ENCODE data around the gene SRPX. TPM values are rescaled to one million over a fixed set of nuclear protein-coding genes. Genes with fewer than 3 reads are reported as not detected.

SRPX gene
- total and polyA plus RNA-seq, 2 of the 13 experiments (the other 11 are each of a cell fraction or from before 2014, with no cell fraction given) = 0.30 TPM; not detected in 1

- Histone ChIP-seq H4K20me1 (ENCODE audit: insufficient read depth, low read length) (no peaks in the 10 kb centered on the region), H3K4me1 (ENCODE audit: insufficient read depth, low read length) (no peaks in the 10 kb centered on the region), H3K9ac (ENCODE audit: insufficient read depth, low read depth, low read length) (no peak overlapping the region), H3K9me3 (ENCODE audit: low read length) (no peaks in the 10 kb centered on the region), H3K79me2 (ENCODE audit: insufficient read depth, low read length) (no peaks in the 10 kb centered on the region), H3K4me2 (ENCODE audit: low read depth, low read length) (no peak overlapping the region), H3K27me3 (ENCODE audit: control insufficient read depth in 1 of 2, insufficient read depth in 2 of 2, low read length in 2 of 2) (peaks cover 2 to 9% of the 10 kb centered on the region in 2 experiments; a peak in 4 of 5 replicates), H3K4me3 (replicated peaks in 1 of 3; ENCODE audit: insufficient read depth in 1 of 3, low read depth in 2 of 3, low read length in 3 of 3) (no peak overlapping the region), H2AFZ (ENCODE audit: low read length) (no peak overlapping the region), H3K27ac (ENCODE audit: extremely low read length, insufficient read depth, low read length) (no peak overlapping the region), H3K36me3 (replicated peaks in 1 of 2; ENCODE audit: control insufficient read depth in 1 of 2, insufficient read depth in 2 of 2, low read length in 2 of 2) (no peaks in the 10 kb centered on the region)
- ATAC-seq (no peak), FAIRE-seq (no peak), DNase-seq (ENCODE audit: low spot score) (no peak)
- no peak for TF ChIP-seq SMYD3 (CRISPR knock-in tag; IDR thresholded peaks at IDR 0.05)
- TF ChIP-seq DMAP1 (CRISPR knock-in tag; IDR thresholded peaks at IDR 0.05) = no peak
- TF ChIP-seq IRX3 (CRISPR knock-in tag; IDR thresholded peaks at IDR 0.05; ENCODE audit: borderline replicate concordance, low read depth) = no peak
- no peak for TF ChIP-seq FOXK2 (IDR thresholded peaks at IDR 0.05)
- no peak for TF ChIP-seq TCF7L2 (IDR thresholded peaks at IDR 0.05; ENCODE audit: low read depth, low read length)
- TF ChIP-seq ZNF30 (CRISPR knock-in tag; IDR thresholded peaks at IDR 0.05) = no peak
- no peak for TF ChIP-seq HMGXB3 (CRISPR knock-in tag; IDR thresholded peaks at IDR 0.05; ENCODE audit: borderline replicate concordance)
- TF ChIP-seq GABPB1 (CRISPR knock-in tag; IDR thresholded peaks at IDR 0.05) = no peak
- no peak for TF ChIP-seq SSRP1 (CRISPR knock-in tag; IDR thresholded peaks at IDR 0.05)
- TF ChIP-seq ZEB1 (IDR thresholded peaks at IDR 0.05; ENCODE audit: insufficient replicate concordance, low read depth) = no peak
- TF ChIP-seq HNF1A (IDR thresholded peaks at IDR 0.05; ENCODE audit: low read depth) = no peak
- no peak for TF ChIP-seq HNF1A (CRISPR knock-in tag; IDR thresholded peaks at IDR 0.05; ENCODE audit: borderline replicate concordance)
- no peak for TF ChIP-seq PITX1 (CRISPR knock-in tag; IDR thresholded peaks at IDR 0.05)
- no peak for TF ChIP-seq ZNF773 (CRISPR knock-in tag; IDR thresholded peaks at IDR 0.05; ENCODE audit: borderline replicate concordance)
- intact Hi-C loops (cut with micrococcal nuclease; ENCODE audit: unreplicated experiment) = no loop called here
- in situ Hi-C loops (cut with HindIII; ENCODE audit: extremely low pct_ligation_motif_present, low pct_unique_long_range_greater_than_20kb) = no loop called here
- POLR2A ChIA-PET = no interaction called here
- no TSS peak for BruUV-seq (replicated peaks)
- CTCF ChIA-PET (ENCODE audit: low intra/inter-chr PET ratio, low total read pairs) = no interaction called here
- 0% methylated on average over 3 of the region's 3 CpGs for WGBS (ENCODE audit: low lambda C conversion rate)
These were observed 4.4 kb upstream of the SRPX start for GRCh38 chrX:38225093-38225492.
